Stimulated activated CD4-positive, alpha-beta T cell treated with anti-CD3 and anti-CD28 coated beads, Interleukin-4, amount 100 ng/mL, for 4 hours (primary cell): ENCODE measurements around the gene PM20D1.
"Not testable (repeated sequence)": the region's sequence is repeated elsewhere in the genome, so short reads cannot be mapped to it uniquely, and the experiment has no call there.

Experiments used
- DNase-seq, 2 experiments: peaks; one replicate each; pipeline ENCODE4 v3.0.0-alpha.2; 2020

Gene PM20D1

DNA sequence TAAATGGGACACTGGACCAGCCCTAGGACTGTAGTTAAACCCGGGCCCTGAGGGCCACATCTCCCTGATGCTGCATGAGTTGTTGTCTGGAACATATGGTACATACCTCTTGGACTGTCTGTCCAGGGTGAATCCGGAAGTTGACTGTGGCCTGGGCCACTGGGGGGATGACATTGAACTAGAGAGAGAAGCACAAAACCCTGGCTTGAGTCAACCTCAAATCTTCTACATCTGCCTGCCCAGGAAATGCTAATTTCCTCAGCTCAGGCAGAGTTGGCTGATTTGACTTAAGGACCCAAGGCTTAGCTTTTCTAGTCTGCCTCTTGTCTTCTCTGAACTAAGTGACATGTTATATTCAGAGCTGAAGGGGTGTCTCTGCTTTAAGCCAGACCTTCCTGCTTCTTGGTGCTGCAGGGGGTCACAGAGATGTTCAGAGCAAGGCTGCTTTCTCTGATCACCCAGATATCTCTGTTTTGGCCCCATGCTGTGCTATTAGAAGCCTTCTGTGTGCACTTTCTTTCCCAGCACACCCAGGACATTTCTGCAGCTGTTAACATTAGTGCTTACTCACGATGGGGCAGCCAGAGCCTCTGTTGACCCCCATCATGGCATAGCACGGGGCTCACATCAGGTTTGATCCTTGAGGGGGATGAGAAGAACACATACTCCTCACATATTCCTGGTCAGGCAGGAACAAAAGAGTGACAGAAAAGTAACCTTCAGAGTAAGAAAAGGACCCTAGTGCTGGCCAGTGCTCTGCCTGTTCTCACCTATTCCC, 9.6 kb downstream of the PM20D1 start:
- no peak for DNase-seq

DNA sequence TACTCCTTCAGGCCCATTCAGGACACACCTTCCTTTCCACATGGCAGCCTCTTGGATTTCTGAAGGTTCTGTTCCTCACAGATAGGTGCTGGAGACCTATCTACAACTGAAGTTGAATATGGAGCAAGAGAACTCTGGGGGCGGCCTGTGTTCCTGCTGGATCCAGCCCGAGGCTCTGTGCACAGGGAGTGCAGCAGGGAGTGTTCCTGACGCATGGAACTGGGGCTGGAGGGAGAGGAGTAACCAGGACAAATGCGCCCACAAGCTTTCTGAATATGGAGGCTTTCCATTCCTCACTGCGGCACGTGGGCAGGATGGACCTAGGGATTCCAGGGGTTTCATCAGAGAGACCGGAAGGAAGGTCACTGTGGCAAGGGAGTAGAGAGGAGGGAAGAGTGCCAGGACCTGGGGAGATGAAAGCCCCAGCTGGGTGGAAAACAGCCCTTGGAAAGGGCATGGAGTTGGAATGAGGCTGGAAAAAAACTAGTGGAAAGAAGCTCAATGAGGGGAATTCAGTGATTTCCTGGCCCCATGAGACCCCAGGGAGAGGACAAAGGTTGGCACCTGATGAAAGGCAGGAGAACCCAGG, 12.5 kb downstream of the PM20D1 start:
- no peak for DNase-seq

DNA sequence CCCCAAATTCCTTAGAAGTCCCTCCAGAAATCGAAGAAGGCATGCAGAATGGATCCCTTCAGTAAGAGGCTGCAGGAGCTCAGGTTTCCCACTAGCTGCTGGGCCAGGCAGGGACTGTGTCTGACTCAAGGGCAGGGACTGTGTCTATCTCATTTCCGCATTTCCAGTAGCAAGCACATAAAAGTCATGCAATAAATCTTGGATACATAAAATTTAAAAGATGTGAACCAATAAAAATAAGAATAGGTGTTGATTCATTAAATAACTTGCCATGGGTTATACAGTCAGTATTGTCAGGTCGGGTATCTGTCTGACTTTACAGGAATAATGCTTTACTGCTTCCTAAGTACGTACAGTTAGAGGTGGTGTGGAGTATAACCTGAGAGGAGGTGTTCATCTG, 15.2 kb downstream of the PM20D1 start:
- DNase-seq: no peak

DNA sequence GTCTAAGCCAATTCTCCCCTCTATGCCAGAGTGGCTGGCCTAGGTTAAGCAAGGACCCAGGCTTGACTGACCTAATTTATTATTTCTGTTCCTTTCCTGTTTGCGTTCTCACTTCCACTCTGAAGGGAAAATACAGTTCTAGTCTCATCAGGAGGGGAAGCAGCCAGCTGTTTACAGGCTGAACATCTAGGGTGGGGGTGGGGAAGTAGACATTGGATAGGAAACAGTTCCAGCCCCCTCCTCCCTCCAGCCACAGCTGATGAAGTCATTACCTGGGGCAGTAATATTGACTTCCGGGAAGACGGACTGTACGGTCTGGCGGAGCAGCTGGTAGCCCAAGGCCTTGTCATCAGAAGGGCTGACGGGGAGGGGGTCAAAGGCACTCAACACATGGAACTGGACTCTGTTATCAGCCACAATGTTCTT, 17.6 kb downstream of the PM20D1 start:
- no peak for DNase-seq

DNA sequence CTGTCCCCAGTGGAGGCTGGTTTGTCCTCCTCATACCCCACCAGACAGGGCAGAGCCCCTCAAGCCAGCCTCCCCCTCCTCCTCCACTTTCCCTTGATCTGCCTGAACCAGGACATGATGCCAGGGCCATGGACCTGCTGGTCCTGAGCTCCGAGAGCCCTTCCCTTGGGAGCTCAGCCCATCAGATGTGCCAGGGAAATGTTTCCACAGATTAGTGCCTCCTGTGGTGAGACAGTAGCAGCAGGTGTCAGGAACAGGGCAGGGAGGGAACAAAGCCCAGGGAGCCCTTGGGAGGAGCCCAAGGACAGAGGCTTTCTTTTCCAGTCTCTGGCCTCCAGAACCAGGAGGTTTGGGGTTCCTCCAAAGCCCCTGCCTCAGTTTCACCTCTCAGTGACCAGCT, 22.3 kb downstream of the PM20D1 start:
- no peak for DNase-seq

DNA sequence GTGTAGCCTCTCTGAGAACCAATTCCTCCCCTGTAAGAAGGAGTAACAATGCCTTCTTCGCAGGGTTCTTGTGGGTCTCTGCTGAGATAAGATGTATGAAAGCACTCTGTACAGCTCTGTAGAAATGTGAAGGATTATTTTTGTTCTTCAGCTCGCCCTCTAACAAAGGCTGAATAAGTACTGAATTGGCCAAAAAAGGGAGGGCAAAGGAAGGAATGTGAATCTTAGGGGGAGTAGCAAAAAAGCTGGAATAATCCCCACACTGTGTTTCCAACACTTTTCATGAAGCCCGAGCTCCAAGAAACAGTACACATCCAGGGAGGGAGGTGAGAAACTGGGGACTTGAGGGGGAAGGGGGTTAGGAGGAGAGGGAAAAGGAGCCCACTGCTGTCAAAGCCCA, 22.9 kb downstream of the PM20D1 start:
- DNase-seq: no peak

DNA sequence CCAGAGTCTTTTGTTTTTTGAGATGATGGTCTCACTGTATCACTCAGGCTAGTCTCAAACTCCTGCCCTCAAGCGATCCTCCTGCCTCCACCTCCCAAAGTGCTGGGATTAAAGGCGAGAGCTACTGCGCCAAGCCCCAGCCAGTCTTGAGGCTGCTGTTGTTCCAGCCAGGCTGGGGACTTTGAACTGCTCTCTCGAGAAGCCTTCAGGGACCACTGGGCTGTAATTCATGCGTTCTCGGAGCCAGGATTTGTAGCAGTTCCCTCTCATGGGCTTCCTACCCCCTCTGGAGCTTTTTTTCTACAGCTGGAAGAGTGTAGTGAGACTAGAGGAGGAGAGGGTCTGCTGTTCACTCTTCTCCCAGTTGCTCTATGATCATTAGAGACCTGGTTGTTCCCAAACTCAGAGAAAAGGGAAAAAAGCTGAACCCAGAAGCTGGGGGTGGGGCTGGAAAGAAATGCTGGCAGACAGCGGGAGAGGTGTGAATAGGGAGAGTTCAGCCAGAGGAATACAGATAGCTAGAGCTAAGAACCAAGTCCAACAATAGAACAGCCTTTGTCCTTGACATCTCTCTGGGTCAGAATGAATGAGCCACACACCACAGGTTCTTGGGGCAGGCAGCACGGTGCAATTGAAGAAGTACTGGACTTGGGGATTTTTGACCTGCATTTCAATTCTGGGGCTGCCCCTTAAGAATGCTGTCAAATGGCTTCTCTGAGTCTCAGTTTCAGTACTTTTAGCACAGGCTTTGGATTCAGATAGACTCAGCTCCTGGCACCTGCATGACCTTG, 23.7 kb downstream of the PM20D1 start:
- no peak for DNase-seq

DNA sequence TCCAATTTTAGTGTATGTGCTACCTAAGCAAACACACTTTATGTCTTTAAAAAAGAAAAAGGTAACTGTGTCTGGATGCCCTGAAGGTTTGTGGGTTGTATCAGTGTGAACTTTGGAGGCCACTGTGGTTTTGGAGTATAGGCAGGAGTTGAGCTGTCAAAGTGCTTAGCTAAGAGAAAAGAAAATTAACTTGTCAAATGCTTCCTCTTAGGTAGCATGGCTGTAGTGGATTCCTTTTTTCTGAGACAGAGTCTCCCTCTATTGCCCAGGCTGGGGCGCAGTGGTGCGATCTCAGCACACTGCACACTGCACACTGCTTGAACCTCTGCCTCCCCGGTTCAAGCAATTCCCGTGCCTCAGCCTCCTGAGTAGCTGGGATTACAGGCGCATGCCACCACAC, 25.8 kb downstream of the PM20D1 start:
- DNase-seq: no peak

DNA sequence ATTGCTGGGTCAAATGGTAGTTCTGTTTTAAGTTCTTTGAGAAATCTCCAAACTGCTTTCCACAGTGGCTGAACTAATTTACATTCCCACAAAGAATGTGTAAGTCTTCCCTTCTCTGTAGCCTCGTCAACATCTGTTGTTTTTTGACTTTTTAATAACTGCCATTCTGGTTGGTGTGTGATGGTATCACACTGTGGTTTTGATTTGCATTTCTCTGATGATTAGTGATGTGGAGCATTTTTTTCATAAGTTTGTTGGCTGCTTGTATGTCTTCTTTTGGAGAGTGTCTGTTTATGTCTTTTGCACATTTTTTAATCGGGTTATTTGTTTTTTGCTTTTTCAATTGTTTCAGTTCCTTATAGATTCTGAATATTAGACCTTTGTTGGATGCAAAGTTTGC, 26.7 kb downstream of the PM20D1 start:
- DNase-seq: not testable (repeated sequence)

DNA sequence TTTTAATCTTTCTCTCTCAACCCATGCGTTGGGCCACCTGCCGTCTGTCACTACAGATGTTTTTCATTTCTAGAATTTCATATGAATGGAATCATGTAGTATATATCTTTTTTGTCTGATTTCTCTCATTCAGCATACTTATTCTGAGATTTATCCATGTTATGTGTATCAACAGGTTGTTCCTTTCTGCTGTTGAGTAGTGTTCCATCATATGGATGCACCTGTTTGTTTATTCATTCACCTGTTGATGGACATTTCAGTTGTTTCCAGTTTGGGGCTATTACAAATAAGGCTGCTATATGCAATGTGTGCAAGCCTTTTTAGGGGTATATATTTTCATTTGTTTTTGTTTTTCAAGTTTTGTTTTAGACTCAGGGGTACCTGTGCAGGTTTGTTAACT, 27.5 kb downstream of the PM20D1 start:
- DNase-seq: no peak

DNA sequence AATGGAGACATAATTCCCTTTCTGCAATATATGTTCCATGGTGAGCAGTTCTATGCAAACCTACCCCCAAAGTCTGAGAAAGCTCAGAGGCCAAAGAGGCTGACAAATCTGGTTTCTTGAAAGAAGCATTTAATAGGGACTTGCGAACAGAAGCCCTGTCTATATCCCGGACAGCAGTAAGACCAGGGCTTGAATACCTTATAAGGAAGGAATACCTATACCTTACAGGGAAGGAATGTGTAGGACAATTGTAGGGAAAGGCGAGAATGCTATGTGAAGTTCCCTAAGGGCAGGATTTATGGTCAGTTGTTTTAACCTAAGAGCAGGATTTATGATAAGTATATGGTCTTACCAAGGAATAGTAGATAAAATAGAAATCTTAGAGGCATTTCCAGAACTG, 31.9 kb downstream of the PM20D1 start:
- no peak for DNase-seq

DNA sequence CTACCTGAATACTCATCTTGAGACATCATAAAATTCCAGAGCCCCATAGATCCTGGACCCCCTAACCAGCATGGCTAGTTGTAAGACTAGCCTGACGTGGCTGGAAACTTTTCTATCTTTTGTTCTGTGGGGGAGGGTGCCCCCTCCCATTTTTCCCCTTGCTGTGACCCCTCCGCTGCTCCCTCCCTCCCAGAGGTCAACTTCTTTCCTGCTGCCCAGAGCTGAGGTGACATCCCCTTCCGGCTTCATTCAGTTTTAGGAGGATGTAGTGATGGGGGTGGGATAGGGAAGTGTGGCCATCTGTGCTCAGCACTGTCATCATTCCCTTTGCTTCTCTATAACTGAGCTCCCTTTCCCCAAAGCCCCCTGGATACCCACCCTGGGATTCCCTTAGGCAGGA, 32.6 kb downstream of the PM20D1 start:
- no peak for DNase-seq

DNA sequence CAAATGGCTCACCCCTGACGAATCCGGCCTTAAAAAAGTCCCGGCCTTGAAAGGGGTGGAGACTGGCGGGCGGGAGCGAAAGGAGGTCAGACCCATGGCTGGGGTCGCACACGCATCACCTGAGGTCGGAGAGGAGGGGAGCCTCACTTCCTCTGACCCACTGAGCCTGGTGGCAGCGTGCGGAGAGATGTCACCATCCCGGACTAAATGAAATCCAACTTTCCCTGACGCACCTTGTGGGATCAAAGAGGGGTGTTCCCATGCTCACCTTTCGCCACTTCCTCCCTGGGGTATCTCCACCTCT, 36.2 kb downstream of the PM20D1 start:
- DNase-seq: peak in 1 of 2 experiments; percentile 7

DNA sequence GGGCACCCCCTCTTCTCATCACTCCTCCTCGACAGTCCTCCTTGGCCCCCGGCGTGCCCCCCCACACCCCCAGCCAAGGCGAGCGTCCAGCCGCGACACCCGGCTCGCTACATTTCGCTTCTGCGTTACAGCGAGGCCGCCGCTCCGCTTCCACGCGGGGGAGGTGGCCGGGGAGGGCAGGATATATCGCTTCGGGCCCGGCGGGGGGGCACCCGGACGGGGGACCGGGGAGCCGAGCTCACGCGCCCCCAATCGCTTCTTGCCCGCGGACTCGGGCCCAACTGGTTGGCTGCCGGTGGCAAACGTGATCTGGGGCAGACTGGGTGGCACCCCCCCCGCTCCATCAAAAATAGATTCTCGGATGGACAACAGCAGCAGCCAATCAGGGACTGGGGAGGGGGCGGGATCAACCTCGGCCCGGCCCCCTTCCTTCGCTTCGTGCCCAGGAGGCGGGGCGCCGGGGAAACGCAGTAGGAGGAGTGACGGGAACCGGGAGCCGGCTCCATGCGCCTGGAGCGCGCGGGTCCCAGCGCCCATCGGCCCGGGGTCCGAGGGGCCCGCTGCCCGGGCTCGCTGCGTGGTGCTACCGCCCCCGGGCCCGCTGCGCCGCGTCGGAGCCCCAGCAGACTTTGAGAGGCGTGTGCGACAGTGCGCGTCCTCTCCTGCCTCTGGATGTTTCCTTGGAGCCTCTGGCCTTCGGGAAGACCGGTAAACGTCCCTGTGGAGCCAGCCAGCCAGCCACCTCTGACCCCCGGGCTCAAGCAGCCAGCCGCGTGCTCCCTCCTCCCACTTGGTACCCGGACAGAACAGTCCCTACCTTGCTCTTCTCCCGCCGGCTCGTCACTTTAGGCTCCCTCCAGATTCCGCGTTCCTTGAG, 36.8 kb downstream of the PM20D1 start, which contains the start of gene SLC41A1:
TSS of gene SLC41A1 (minus strand) at position 321 of the 877 bp plus-strand sequence. CDS start 2,757 bp downstream, outside the sequence.
- peak; percentile 85 to 89 for DNase-seq

DNA sequence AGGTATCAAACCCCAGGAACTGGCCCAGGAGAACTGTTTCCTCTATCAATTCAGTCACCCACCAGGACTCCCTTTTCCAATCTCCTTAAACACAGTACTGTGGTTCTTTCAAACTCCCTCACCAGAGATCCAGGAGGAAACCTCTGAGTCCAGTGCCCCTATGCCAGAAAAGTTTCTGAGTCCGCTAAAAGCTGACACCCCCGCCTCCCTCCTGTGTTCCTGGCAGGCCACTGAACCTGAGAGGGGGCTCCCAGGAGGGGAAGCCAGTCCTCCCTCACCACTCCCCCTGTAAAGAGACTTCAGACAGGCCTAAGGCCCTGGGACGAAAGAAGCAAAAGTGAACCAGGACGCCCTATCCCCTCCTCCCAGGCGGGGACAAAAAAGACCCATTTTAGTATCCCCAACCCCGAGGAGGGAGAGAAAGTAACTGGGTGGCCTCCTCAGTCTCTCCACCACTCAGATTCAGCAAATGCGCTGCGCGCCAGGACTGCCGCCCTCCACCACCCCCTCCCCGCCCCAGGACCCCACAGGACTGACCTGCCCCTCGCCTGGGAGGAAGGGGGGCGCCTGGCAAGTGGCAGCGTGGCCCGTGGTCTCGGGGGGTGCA, 37.6 kb downstream of the PM20D1 start:
- DNase-seq: no peak

DNA sequence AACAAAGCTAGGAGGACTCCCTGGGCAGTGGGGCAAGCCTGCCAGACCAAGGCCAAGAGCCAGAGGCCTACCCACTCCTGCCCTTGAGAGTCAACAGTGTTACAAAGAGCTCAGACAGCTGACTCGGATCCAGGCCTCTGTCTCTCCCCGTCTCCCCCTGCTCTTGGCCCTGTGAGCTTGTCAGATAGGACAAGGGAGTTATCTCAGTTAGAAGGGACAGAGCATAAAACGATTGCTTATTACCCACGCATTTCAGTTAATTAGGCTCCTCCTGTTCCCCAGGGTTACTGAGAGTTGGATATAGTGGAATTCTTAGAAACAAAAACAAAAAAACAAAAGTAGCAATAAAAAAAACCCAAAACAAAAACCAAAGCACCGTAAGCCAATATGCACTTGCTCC, 38.3 kb downstream of the PM20D1 start:
- no peak for DNase-seq

DNA sequence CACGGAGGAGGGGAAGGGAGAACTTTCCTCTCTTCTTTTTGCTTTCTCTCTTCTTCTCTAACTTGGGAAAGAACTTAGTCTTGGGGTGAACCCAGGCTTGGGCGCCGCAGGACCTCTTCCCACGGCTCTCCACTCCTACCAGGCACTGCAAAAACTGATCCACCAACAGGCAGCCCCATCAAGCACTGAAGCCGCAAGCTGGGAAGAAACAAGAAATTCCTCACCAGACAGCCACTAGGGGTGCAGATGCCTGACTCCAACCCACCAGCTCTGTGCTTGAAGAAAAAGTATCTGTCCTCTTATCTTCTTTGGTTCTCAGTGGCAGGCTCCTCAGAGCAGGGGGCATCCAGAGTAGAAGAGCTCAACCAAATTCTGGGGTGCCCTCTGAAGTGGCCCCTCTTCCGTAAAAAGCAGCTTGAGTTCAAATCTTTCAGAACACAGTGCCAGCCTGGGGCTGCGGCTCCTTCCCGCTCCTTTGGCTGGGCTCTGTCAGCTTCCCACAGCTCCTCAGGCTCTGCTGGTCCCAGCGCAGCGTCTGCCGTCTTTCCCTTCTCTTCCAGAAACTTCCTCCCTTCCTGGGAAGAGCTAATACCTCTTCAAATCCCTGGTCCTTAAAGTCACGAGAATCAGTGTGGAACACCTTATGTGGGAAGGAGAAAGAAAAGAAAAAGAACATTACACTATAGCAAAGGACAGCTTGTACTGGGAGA, 39.3 kb downstream of the PM20D1 start:
- no peak for DNase-seq

DNA sequence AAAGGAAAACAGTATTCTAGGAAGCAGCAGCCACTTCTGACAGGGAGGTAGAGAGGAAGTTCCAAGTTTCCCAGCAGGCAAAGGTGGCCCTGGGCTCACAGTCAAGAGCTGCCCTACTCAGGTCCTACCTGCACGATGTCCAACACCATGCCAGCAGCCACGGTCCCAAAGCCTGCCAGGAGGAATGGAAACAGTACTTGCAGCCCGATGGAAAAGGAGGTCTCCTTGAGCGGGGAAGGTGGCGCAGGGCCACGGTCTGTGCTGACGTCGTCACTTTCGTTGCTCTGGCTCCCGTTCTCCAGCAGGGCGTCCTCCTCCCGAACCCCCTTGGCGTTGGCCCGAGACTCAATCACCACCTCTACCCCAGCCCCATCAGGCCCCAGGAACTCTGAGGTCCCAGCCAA, 40.0 kb downstream of the PM20D1 start:
- no peak for DNase-seq

DNA sequence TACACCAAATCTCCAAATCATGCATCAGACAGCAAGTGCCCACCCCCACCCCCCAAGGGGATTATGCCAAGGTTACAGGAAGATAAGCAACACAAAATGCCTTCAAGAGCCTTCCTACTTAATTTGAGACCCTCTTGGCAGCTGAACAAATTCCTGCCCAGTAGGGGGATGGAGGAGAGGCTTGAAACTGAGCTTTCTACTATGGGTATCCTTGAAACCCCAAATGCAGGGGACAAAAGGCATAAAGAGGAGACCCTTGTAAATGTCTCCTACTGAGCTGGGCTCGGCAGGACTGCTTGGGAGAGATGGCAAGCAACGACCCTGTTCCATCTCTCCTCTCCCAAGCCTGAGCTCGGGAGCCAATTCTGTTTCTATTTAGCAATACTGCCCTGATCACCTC, 40.5 kb downstream of the PM20D1 start:
- DNase-seq: no peak

DNA sequence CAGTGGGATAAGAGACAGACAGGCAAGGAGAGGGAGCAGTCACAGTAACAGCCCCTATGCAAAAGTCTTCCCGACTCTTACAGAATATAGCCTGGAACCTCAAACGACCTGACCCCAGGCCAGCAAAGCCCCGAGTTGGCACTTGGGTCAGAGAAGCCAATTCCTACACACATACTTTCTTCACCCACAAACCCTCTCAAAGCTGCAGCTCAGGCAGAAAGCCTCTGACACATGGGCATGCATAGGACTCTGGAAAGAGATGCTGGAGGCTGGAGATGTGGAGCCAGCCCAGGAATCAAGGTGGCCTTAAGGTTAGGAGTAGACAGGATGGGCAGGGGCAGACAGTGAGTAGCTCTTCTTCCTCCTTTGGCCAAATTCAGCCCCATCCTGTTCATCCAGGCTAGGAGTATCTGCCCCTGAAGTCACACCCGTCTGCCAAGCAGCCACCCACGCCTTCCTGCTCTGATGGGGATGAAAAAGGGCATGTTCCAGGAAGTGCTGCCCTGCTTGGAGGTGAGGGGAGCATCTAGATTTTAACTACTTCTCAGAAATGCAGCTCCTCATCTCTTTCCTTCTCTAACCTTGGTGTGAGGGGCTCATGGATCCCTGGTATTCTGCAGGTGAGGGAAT, 44.7 kb downstream of the PM20D1 start:
- peak; percentile 28 to 43 for DNase-seq

DNA sequence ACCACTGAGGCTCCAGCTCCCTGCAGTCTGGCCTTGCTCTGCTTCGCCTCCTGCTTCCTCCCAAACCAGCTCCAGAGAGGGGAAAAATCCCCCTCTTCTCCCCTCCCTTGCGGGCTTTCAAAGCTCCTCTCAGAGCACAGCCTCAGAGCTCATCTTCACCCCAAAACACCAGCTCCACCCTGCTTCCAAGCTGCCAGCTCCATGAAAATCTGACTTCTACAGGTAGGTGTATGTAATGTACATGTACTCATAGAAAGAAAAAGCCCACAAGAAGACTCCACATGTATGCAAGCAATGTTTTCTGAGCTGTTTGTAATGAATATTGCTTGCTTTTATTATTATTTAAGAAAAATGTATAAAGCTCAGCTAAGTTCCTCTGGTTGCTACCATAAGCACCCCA, 45.3 kb downstream of the PM20D1 start:
- no peak for DNase-seq
